ENCODE data around the gene SMAD3. TPM values are rescaled to one million over a fixed set of nuclear protein-coding genes. Genes with fewer than 3 reads are reported as not detected.

The SMAD3 gene
- total RNA-seq, 3 donors from 2014 or later, result 22.5 to 44.6 (median 33.4) TPM

DNA sequence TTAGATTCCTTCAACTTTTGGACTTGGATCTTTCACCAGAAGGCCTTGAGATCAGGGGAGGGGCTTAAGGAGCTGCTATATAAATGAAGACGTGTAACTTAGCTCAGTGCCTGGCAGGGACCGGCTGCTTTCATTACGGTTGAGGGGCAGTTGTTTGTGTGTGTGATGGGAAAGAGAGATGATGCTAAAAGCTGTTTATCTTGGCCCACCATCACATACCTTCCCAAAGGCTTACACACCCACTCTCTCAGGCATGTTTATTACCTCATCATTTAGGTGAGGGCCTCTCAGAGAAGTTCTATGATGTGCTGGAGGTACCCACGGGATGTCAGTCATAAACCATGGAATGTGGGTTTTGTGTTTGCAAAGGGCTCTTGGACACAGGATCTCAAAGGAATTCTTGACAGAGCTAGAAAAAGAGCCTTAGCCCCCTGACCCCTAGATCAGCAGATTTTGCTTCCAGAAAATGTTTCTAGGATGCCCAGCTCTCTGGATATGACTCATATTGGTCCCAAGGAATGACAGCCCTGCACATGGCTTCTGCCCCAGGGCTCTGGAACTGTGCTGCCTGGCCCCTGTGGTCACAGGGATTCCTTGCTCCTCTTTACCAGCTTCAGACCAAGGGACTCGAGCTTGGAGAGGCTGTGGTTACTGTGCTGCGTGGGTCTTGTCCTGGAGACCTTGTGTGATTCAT, 15.9 kb upstream of the SMAD3 start:
- Histone ChIP-seq H3K27ac (peak overlapping the region; percentile 45 to 88), H3K9me3 (no peaks in the 10 kb centered on the region), H3K4me3 (no peak overlapping the region), H3K36me3 (no peaks in the 10 kb centered on the region), H3K4me1 (peaks cover 0 to 13% of the 10 kb centered on the region in 2 donors), H3K27me3 (no peaks in the 10 kb centered on the region)
- intact Hi-C loops (cut with DNase I; ENCODE audit: low total_unique reads), result no loop called here
- DNase-seq (ENCODE audit: low spot score in 2 of 2), result no peak
- TF ChIP-seq, protein P1, sequence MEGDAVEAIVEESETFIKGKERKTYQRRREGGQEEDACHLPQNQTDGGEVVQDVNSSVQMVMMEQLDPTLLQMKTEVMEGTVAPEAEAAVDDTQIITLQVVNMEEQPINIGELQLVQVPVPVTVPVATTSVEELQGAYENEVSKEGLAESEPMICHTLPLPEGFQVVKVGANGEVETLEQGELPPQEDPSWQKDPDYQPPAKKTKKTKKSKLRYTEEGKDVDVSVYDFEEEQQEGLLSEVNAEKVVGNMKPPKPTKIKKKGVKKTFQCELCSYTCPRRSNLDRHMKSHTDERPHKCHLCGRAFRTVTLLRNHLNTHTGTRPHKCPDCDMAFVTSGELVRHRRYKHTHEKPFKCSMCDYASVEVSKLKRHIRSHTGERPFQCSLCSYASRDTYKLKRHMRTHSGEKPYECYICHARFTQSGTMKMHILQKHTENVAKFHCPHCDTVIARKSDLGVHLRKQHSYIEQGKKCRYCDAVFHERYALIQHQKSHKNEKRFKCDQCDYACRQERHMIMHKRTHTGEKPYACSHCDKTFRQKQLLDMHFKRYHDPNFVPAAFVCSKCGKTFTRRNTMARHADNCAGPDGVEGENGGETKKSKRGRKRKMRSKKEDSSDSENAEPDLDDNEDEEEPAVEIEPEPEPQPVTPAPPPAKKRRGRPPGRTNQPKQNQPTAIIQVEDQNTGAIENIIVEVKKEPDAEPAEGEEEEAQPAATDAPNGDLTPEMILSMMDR (IDR thresholded peaks at IDR 0.05), result no peak
- no peak for TF ChIP-seq POLR2AphosphoS5 (IDR thresholded peaks at IDR 0.05)
- no peak for TF ChIP-seq POLR2A (IDR thresholded peaks at IDR 0.05)

DNA sequence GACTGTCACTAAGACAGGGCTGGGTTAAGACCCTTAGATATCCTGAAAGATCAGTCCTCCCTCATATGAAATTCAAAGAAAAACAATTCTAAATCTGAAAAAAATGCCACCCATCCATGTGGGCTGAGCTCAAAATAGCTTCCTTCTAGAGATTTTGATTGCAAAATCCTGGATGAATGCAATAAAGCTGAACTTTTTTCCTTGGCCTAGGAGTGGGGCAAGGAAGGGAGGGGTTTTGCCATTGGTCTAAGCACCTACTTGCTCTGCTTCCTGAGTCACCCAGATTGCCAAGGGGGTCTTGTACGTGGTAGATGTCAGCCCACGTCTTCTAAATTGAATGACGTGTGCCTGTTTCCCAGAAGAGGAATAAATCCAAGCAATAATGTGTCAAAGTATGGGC, 15.3 kb upstream of the SMAD3 start:
- Histone ChIP-seq H3K36me3 (no peaks in the 10 kb centered on the region), H3K9me3 (no peaks in the 10 kb centered on the region), H3K4me1 (peaks cover 0 to 13% of the 10 kb centered on the region in 2 donors), H3K27ac (peak overlapping the region; percentile 45 to 88), H3K4me3 (no peak overlapping the region), H3K27me3 (no peaks in the 10 kb centered on the region)
- intact Hi-C loops (cut with DNase I; ENCODE audit: low total_unique reads), result no loop called here
- no peak for DNase-seq (ENCODE audit: low spot score in 2 of 2)
- TF ChIP-seq POLR2AphosphoS5 (IDR thresholded peaks at IDR 0.05), result no peak

DNA sequence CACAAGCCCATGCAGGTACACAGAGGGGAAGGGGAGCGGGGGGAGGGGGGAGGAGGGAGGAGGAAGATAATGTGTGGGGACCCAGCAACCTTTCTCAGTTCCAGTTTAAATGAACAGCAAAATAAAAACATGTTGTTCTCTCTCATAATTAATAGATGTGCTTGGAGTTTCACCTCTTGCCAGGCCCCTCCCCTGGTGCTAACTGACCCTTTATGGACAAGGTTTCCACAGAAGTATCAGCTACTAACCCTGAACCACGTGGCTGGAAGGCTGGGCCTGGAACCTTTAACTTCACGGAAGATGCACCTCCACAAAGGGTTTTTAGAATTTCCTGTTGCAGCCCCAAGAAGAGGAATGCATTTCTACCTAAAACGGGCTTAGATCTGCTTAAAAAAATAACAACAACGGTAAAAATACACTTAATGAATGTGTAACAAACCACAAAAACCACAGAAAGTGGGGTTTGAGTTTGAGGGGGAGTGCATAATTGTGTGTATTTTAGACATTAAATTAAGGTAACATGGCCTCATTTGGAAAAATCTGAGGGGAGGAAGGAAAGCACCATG, 14.8 kb upstream of the SMAD3 start:
- H3K4me3 ChIP-seq, result no peak overlapping the region
- DNase-seq (ENCODE audit: low spot score in 2 of 2), result no peak
- H3K36me3 ChIP-seq, result no peaks in the 10 kb centered on the region
- no peaks in the 10 kb centered on the region for H3K27me3 ChIP-seq
- H3K9me3 ChIP-seq, result no peaks in the 10 kb centered on the region
- peak overlapping the region in 1 of 2 donors; percentile 88 for H3K27ac ChIP-seq
- H3K4me1 ChIP-seq, result peaks cover 0 to 13% of the 10 kb centered on the region in 2 donors
- TF ChIP-seq, protein P1 (IDR thresholded peaks at IDR 0.05), result no peak
- TF ChIP-seq POLR2AphosphoS5 (IDR thresholded peaks at IDR 0.05) (no peak), POLR2A (IDR thresholded peaks at IDR 0.05) (no peak)
- intact Hi-C loops (cut with DNase I; ENCODE audit: low total_unique reads), result no loop called here

DNA sequence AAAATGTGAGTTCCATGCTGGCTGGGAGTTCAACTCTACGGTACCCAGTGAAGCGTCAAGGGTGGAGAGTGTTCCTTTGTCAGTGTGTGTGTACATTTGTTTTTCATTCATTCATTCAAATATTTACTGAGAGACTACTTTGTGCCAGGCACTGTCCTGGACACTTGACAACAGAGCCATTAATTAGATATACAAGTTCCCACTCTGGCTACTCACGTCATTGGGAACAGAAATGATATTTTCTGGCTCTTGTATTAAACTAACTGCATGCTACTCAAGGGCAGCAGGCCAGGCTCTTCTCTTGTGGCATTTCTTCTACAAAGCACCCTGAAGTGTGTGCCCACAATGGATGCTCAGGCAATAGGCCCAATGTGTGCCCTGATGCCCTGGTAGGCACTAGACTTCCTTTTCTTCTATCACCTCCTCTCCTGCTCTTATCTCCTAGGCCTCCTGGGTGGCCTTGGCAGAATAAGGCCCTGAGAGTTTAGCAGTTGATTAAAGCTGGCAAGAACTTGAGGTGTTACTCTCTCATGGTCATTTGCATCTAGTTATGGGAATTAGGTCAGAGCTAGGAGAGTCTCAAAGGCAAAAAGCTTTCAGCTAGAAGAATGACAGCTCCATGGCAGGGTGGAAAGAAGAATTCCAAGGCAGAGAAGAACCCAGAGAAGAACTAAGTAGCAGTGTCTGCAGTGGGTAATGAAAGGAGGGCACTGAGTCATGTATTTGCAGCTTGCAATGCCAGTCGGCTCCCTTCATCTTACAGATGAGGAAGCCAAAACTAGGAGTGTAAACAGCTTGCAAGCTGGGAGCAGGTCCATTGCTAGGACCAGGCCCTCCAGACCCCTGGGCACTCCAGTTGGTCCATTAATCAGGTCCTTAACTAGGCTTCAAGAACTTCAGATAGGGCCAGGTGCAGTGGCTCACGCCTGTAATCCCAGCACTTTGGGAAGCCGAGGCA, 14.0 kb upstream of the SMAD3 start:
- no peaks in the 10 kb centered on the region for H3K36me3 ChIP-seq
- DNase-seq (ENCODE audit: low spot score in 2 of 2), result no peak
- no peaks in the 10 kb centered on the region for H3K27me3 ChIP-seq
- H3K4me1 ChIP-seq, result peaks cover 0 to 13% of the 10 kb centered on the region in 2 donors
- H3K4me3 ChIP-seq, result no peak overlapping the region
- no peaks in the 10 kb centered on the region for H3K9me3 ChIP-seq
- no peak for TF ChIP-seq POLR2A (IDR thresholded peaks at IDR 0.05)
- no peak for TF ChIP-seq POLR2AphosphoS5 (IDR thresholded peaks at IDR 0.05)
- TF ChIP-seq, protein P1 (IDR thresholded peaks at IDR 0.05), result no peak
- intact Hi-C loops (cut with DNase I; ENCODE audit: low total_unique reads), result no loop called here
- peak overlapping the region in 1 of 2 donors; percentile 88 for H3K27ac ChIP-seq

DNA sequence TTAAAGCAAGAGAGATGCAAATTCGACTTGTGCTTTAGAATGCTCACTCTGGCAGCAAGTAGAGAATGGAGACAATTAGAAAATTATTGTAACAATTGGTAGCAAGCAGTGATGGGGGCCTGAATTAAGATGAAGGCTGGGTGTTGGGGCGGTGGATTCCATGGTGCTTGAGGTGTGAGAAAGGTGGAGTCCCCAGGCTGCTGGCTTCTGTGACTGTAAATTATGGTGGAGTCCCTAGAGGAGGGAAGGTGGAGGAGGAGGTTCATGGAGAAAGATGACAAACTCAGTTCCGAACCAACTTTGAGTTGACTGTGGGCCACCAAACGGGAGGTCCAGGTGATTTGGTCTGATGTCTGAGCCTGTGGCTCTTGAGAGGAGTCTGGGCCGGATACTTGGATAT, 10.7 kb upstream of the SMAD3 start:
- H3K9me3 ChIP-seq, result no peaks in the 10 kb centered on the region
- no peaks in the 10 kb centered on the region for H3K27me3 ChIP-seq
- no peak overlapping the region for H3K27ac ChIP-seq
- intact Hi-C loops (cut with DNase I; ENCODE audit: low total_unique reads), result no loop called here
- H3K4me3 ChIP-seq, result no peak overlapping the region
- H3K36me3 ChIP-seq, result no peaks in the 10 kb centered on the region
- TF ChIP-seq POLR2AphosphoS5 (IDR thresholded peaks at IDR 0.05) (no peak), POLR2A (IDR thresholded peaks at IDR 0.05) (no peak)
- TF ChIP-seq, protein P1 (IDR thresholded peaks at IDR 0.05), result no peak
- DNase-seq (ENCODE audit: low spot score in 2 of 2), result no peak
- peaks cover 0 to 12% of the 10 kb centered on the region in 2 donors for H3K4me1 ChIP-seq
